Type B pancreatic cell (in vitro differentiated cells): Measurements from ENCODE around the gene ARMC12. TPM values are rescaled to one million over a fixed set of nuclear protein-coding genes. Genes with fewer than 3 reads are reported as not detected.
"Not testable (repeated sequence)": the region's sequence is repeated elsewhere in the genome, so short reads cannot be mapped to it uniquely, and the experiment has no call there.

Experiments
- DNase-seq: peaks from one replicate; pipeline ENCODE4 v3.0.0; 2021; ENCODE audit warnings: mixed read lengths; ENCODE audit not compliant: unreplicated experiment; ENCODE audit errors: extremely low spot score
- H3K27ac Mint-ChIP-seq: 2 replicates; pipeline ENCODE4 v1.8.0; 2021; ENCODE audit warnings: mild to moderate bottlenecking, mixed read lengths
- H3K27me3 Mint-ChIP-seq: 2 replicates; pipeline ENCODE4 v1.8.0; 2021; ENCODE audit warnings: mixed read lengths
- H3K36me3 Mint-ChIP-seq: 2 replicates; pipeline ENCODE4 v1.8.0; 2021; ENCODE audit warnings: mixed read lengths
- H3K4me1 Mint-ChIP-seq: one replicate; pipeline ENCODE4 v1.8.0; 2021; ENCODE audit warnings: mixed read lengths; ENCODE audit not compliant: unreplicated experiment
- H3K4me3 Mint-ChIP-seq: 2 replicates; pipeline ENCODE4 v1.8.0; 2021; ENCODE audit warnings: mild to moderate bottlenecking, mixed read lengths
- H3K9me3 Mint-ChIP-seq: 2 replicates; pipeline ENCODE4 v1.8.0; 2021; ENCODE audit warnings: mixed read lengths
- CTCF ChIP-seq: fragments of 200-600 bp; sonication (generic); conservative IDR thresholded peaks from 2 replicates; pipeline ENCODE4 v1.5.0; 2021; ENCODE audit warnings: antibody characterized with exemption, mild to moderate bottlenecking
- total RNA-seq: library from RNA; stranded (reverse); gene quantifications from 2 replicates; pipeline ENCODE4 v1.2.1, GENCODE V29; 2021; ENCODE audit warnings: low replicate concordance

ARMC12 gene
- total RNA-seq, 1 donor from 2014 or later = 1.8 TPM

- no peak for TF ChIP-seq CTCF
- Mint-ChIP-seq H3K4me3 (no peak overlapping the region), H3K36me3 (no peaks in the 10 kb centered on the region), H3K9me3 (no peaks in the 10 kb centered on the region), H3K4me1 (peaks cover 26% of the 10 kb centered on the region), H3K27me3 (peaks cover 4% of the 10 kb centered on the region), H3K27ac (no peak overlapping the region)
- DNase-seq = no peak
These were observed 3.2 kb upstream of the ARMC12 start for GRCh38 chr6:35733633-35734032.

- not testable (repeated sequence) for H3K36me3 Mint-ChIP-seq, H3K4me3 Mint-ChIP-seq, DNase-seq, H3K27ac Mint-ChIP-seq, H3K9me3 Mint-ChIP-seq, H3K27me3 Mint-ChIP-seq
- H3K4me1 Mint-ChIP-seq = peaks cover 23% of the 10 kb centered on the region
These were observed 2.5 kb upstream of the ARMC12 start for GRCh38 chr6:35734319-35734718.

- peaks cover 23% of the 10 kb centered on the region for H3K4me1 Mint-ChIP-seq
- H3K36me3 Mint-ChIP-seq = no peaks in the 10 kb centered on the region
These were observed 1.4 kb upstream of the ARMC12 start for GRCh38 chr6:35735452-35735851.

GRCh38 chr6:35736253-35736894 lies 458 bp upstream of the ARMC12 start:
- Mint-ChIP-seq H3K4me3 (no peak overlapping the region), H3K27me3 (no peaks in the 10 kb centered on the region), H3K27ac (no peak overlapping the region), H3K4me1 (peaks cover 24% of the 10 kb centered on the region), H3K36me3 (no peaks in the 10 kb centered on the region), H3K9me3 (no peaks in the 10 kb centered on the region)
- peak; percentile 79 for DNase-seq
- peak; percentile 94 for TF ChIP-seq CTCF

More at GRCh38 chr6:35735452-35735851, 1.4 kb upstream of the ARMC12 start:
- no peaks in the 10 kb centered on the region for H3K9me3 Mint-ChIP-seq
- H3K27ac Mint-ChIP-seq = no peak overlapping the region
- DNase-seq = no peak
- no peak overlapping the region for H3K4me3 Mint-ChIP-seq
- TF ChIP-seq CTCF = no peak
- no peaks in the 10 kb centered on the region for H3K27me3 Mint-ChIP-seq

- peaks cover 20% of the 10 kb centered on the region for H3K4me1 Mint-ChIP-seq
- H3K27ac Mint-ChIP-seq = peak overlapping the region; percentile 86
These were observed 780 bp downstream of the ARMC12 start for GRCh38 chr6:35737413-35738211.

More at GRCh38 chr6:35737413-35738211, 780 bp downstream of the ARMC12 start:
- no peak for DNase-seq
- Mint-ChIP-seq H3K27me3 (no peaks in the 10 kb centered on the region), H3K4me3 (peak overlapping the region; percentile 73), H3K9me3 (no peaks in the 10 kb centered on the region), H3K36me3 (no peaks in the 10 kb centered on the region)
- TF ChIP-seq CTCF = peak; percentile 88
